K562 (cell line): ENCODE results near the gene NFKBIA. TPM values are rescaled to one million over a fixed set of nuclear protein-coding genes. Genes with fewer than 3 reads are reported as not detected.
A peak's percentile ranks its signal among the peaks of the same experiment; 100 is the strongest.

Experiments
- ARID1B ChIP-seq: fragments of 450-650 bp; IDR thresholded peaks from 2 replicates; pipeline ENCODE4 v1.6.1; 2016; ENCODE audit warnings: antibody characterized with exemption, mild to moderate bottlenecking, inconsistent platforms
- FOXA3 ChIP-seq, 2 experiments: fragments of 450-650 bp in 1 of 2; sonication (generic) in 1 of 2; formaldehyde crosslinking; IDR thresholded peaks in 1 of 2; conservative IDR thresholded peaks in 1 of 2; 2 replicates each; pipeline versions ENCODE4 v1.4.0 to v1.8.0; 2020 to 2022; ENCODE audit warnings: mild to moderate bottlenecking in 2 of 2, missing genetic modification reagents in 1 of 2
- HNRNPL ChIP-seq: fragments of 200-400 bp; formaldehyde crosslinking; IDR thresholded peaks from 2 replicates; pipeline ENCODE4 v1.6.1; 2017; ENCODE audit warnings: low read depth, mild to moderate bottlenecking, low read length
- KAT8 ChIP-seq: fragments of 450-650 bp; IDR thresholded peaks from 2 replicates; pipeline ENCODE4 v1.6.1; 2016; ENCODE audit warnings: low read depth, mild to moderate bottlenecking
- MAFK ChIP-seq: IDR thresholded peaks from 2 replicates; pipeline ENCODE4 v1.6.1; 2011; ENCODE audit warnings: low read length, improper control_type of control experiment
- MBD2 ChIP-seq: sonication (generic); IDR thresholded peaks from 2 replicates; pipeline ENCODE4 v1.6.1; 2016; ENCODE audit warnings: low read depth, borderline replicate concordance
- MTA3 ChIP-seq: fragments of 450-650 bp; formaldehyde crosslinking; IDR thresholded peaks from 2 replicates; pipeline ENCODE4 v1.6.1; 2017; ENCODE audit warnings: mild to moderate bottlenecking, borderline replicate concordance
- NFE2 ChIP-seq: IDR thresholded peaks from 2 replicates; pipeline ENCODE4 v1.6.1; 2014; ENCODE audit warnings: antibody characterized with exemption, low read depth
- NFIX ChIP-seq: fragments of 250-450 bp; sonication (Bioruptor Pico); IDR thresholded peaks from 2 replicates; pipeline ENCODE4 v1.4.0; 2020; ENCODE audit warnings: low read depth, mild to moderate bottlenecking, moderate library complexity
- NUFIP1 ChIP-seq: fragments of 450-650 bp; IDR thresholded peaks from 2 replicates; pipeline ENCODE4 v1.6.1; 2018; ENCODE audit not compliant: partially characterized antibody
- TCF7 ChIP-seq: sonication (generic); IDR thresholded peaks from 2 replicates; pipeline ENCODE4 v1.6.1; 2016; ENCODE audit warnings: antibody characterized with exemption, borderline replicate concordance
- TCF7L2 ChIP-seq: fragments of 150-350 bp; IDR thresholded peaks from 2 replicates; pipeline ENCODE4 v1.6.1; 2016; ENCODE audit warnings: low read depth, mild to moderate bottlenecking, low read length, moderate library complexity
- U2AF2 ChIP-seq: fragments of 200-400 bp; formaldehyde crosslinking; optimal IDR thresholded peaks from 2 replicates; pipeline ENCODE3; 2017; ENCODE audit warnings: low read depth, mild to moderate bottlenecking, low read length
- WHSC1 ChIP-seq: IDR thresholded peaks from one replicate; pipeline ENCODE4 v1.6.1; 2012; ENCODE audit warnings: low read length, control low read depth, inconsistent platforms
- ZNF175 ChIP-seq: fragments of 200-800 bp; sonication (Bioruptor generic); IDR thresholded peaks from 2 replicates; pipeline ENCODE4 v1.6.1; 2016; ENCODE audit warnings: low read depth, mild to moderate bottlenecking, missing genetic modification characterization, missing compliant biosample characterization
- ZNF217 ChIP-seq: sonication (generic); formaldehyde crosslinking; IDR thresholded peaks from 2 replicates; pipeline ENCODE4 v1.8.0; 2022; ENCODE audit warnings: mild to moderate bottlenecking, missing genetic modification reagents
- polyA plus RNA-seq, 8 experiments: library from polyadenylated mRNA; depleted of rRNA in 4 of 8; stranded (reverse) in 5 of 8; unstranded in 3 of 8; fragments of >200 nt; fragmentation: Nextera tagmentation in 2 of 8; fragmentation: Illumina TruSeq in 1 of 8; extraction: Ambion mirVana in 2 of 8; extraction: Trizol in 1 of 8; gene quantifications; 2 replicates each; pipeline versions ENCODE4 v1.2.1 to v1.2.3, GENCODE V29; 2011 to 2014; ENCODE audit warnings: inconsistent platforms in 1 of 8, missing spikeins in 1 of 8
- total RNA-seq, 7 experiments: library from RNA; depleted of rRNA in 6 of 7; stranded (reverse); fragments of >200 nt in 6 of 7; fragmentation: Illumina TruSeq in 2 of 7; extraction: Trizol in 2 of 7; gene quantifications; 2 replicates each; pipeline versions ENCODE4 v1.2.1 to v1.2.3, GENCODE V29; 2011 to 2021; ENCODE audit warnings: low replicate concordance in 1 of 7
- TF ChIP-seq, protein P1 (sequence below), 2 experiments: IDR thresholded peaks in 1 of 2; conservative IDR thresholded peaks in 1 of 2; 2 replicates each; pipeline ENCODE4 v1.6.1; 2016; ENCODE audit warnings: low read depth in 2 of 2, mild to moderate bottlenecking in 1 of 2, missing compliant biosample characterization in 1 of 2, missing genetic modification characterization in 1 of 2, moderate library complexity in 1 of 2
- TF ChIP-seq, protein P2 (sequence below): fragments of 250-450 bp; sonication (Bioruptor Pico); IDR thresholded peaks from 2 replicates; pipeline ENCODE4 v1.5.0; 2021
- TF ChIP-seq, protein P3 (sequence below): fragments of 450-650 bp; IDR thresholded peaks from 2 replicates; pipeline ENCODE4 v1.6.1; 2017; ENCODE audit warnings: mild to moderate bottlenecking, moderate library complexity
- TF ChIP-seq, protein P4 (sequence below): fragments of 450-650 bp; IDR thresholded peaks from one replicate; pipeline ENCODE4 v1.6.1; 2018; ENCODE audit warnings: mild to moderate bottlenecking, moderate library complexity; ENCODE audit not compliant: partially characterized antibody

Gene NFKBIA
- total and polyA plus RNA-seq, 9 of the 15 experiments (the other 6 are each of a cell fraction or from before 2014, with no cell fraction given): 6.9 to 31.8 (median 18.2) TPM

DNA sequence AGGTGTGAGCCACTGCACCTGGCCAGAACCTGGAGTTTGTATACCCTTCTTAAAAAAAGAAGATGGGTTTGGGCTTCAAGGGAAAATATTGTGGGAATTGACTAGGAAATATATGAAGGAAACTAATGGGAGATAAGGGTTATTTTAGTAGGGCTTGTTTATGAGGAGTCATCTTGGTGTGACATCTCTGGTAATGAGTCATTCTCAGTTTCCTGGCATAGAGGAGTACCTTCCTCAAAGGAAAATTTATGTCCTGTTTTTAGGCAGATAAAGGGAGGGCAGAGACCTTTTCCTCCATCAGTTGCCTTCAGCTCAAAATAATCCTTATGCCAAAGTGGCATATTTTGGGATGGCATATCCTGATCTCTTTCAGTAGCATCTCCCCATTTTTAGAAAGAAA lies 30.6 kb upstream of the NFKBIA start (continued):
- TF ChIP-seq U2AF2 (no peak), HNRNPL (no peak), KAT8 (no peak), NUFIP1 (no peak), TCF7 (no peak), ARID1B (peak; percentile 77), TCF7L2 (no peak), MTA3 (no peak), NFE2 (peak; percentile 59), ZNF217 (no peak), ZNF175 (CRISPR knock-in tag) (no peak), FOXA3 (CRISPR knock-in tag; conservative IDR thresholded peaks at IDR 0.05 in 1 of 2, IDR thresholded peaks at IDR 0.05 in 1 of 2) (no peak), MBD2 (no peak), MAFK (no peak), NFIX (CRISPR knock-in tag) (no peak), WHSC1 (no peak)
- TF ChIP-seq, protein P1, sequence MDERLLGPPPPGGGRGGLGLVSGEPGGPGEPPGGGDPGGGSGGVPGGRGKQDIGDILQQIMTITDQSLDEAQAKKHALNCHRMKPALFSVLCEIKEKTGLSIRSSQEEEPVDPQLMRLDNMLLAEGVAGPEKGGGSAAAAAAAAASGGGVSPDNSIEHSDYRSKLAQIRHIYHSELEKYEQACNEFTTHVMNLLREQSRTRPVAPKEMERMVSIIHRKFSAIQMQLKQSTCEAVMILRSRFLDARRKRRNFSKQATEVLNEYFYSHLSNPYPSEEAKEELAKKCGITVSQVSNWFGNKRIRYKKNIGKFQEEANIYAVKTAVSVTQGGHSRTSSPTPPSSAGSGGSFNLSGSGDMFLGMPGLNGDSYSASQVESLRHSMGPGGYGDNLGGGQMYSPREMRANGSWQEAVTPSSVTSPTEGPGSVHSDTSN (CRISPR knock-in tag; IDR thresholded peaks at IDR 0.05; ENCODE audit: low read depth): no peak
- TF ChIP-seq, protein P1 (tag; conservative IDR thresholded peaks at IDR 0.05; ENCODE audit: low read depth): peak; percentile 61
- TF ChIP-seq, protein P2, sequence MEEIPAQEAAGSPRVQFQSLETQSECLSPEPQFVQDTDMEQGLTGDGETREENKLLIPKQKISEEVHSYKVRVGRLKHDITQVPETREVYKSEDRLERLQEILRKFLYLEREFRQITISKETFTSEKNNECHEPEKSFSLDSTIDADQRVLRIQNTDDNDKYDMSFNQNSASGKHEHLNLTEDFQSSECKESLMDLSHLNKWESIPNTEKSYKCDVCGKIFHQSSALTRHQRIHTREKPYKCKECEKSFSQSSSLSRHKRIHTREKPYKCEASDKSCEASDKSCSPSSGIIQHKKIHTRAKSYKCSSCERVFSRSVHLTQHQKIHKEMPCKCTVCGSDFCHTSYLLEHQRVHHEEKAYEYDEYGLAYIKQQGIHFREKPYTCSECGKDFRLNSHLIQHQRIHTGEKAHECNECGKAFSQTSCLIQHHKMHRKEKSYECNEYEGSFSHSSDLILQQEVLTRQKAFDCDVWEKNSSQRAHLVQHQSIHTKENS: no peak
- TF ChIP-seq, protein P3, sequence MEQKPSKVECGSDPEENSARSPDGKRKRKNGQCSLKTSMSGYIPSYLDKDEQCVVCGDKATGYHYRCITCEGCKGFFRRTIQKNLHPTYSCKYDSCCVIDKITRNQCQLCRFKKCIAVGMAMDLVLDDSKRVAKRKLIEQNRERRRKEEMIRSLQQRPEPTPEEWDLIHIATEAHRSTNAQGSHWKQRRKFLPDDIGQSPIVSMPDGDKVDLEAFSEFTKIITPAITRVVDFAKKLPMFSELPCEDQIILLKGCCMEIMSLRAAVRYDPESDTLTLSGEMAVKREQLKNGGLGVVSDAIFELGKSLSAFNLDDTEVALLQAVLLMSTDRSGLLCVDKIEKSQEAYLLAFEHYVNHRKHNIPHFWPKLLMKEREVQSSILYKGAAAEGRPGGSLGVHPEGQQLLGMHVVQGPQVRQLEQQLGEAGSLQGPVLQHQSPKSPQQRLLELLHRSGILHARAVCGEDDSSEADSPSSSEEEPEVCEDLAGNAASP: no peak
- TF ChIP-seq, protein P4, sequence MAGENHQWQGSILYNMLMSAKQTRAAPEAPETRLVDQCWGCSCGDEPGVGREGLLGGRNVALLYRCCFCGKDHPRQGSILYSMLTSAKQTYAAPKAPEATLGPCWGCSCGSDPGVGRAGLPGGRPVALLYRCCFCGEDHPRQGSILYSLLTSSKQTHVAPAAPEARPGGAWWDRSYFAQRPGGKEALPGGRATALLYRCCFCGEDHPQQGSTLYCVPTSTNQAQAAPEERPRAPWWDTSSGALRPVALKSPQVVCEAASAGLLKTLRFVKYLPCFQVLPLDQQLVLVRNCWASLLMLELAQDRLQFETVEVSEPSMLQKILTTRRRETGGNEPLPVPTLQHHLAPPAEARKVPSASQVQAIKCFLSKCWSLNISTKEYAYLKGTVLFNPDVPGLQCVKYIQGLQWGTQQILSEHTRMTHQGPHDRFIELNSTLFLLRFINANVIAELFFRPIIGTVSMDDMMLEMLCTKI: no peak
